Measurements from ENCODE around the gene PRPF39. TPM values are rescaled to one million over a fixed set of nuclear protein-coding genes. Genes with fewer than 3 reads are reported as not detected.

Gene PRPF39
- total RNA-seq, 4 donors from 2014 or later, result 20.7 to 30.0 (median 28.4) TPM

GRCh38 chr14:45094275-45094674 is 10.4 kb downstream of the PRPF39 start:
- Histone ChIP-seq H3K36me3 (peaks cover 0 to 41% (median under 1%) of the 10 kb centered on the region in 3 donors), H3K27ac (no peak overlapping the region), H3K9me3 (no peaks in the 10 kb centered on the region), H3K4me3 (no peak overlapping the region), H3K27me3 (no peaks in the 10 kb centered on the region), H3K4me1 (peaks cover 0 to 20% (median 6%) of the 10 kb centered on the region in 4 donors)
- WGBS, 2 donors, result 93 to 94% methylated on average over 2 of the region's 2 CpGs
- DNase-seq (ENCODE audit: low spot score in 2 of 2), result no peak
- TF ChIP-seq CTCF (IDR thresholded peaks at IDR 0.05), result no peak
- TF ChIP-seq POLR2A (IDR thresholded peaks at IDR 0.05), result no peak
- TF ChIP-seq EP300 (IDR thresholded peaks at IDR 0.05), result no peak

DNA sequence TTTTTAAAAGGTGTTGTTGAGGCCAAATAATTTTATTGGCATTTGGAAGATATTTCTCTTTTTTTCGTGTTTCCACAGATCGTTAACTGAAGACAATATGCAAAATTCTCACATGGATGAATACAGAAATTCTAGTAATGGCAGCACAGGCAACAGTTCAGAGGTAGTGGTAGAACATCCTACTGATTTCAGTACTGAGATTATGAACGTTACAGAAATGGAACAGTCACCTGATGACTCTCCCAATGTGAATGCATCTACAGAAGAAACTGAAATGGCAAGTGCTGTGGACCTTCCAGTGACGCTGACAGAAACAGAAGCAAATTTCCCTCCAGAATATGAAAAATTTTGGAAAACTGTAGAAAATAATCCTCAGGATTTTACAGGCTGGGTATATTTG is 11.2 kb downstream of the PRPF39 start:
- no peak for DNase-seq (ENCODE audit: low spot score in 2 of 2)
- peaks cover 0 to 13% (median 3%) of the 10 kb centered on the region in 4 donors for H3K4me1 ChIP-seq
- no peak for TF ChIP-seq POLR2A (IDR thresholded peaks at IDR 0.05)
- TF ChIP-seq EP300 (IDR thresholded peaks at IDR 0.05), result no peak
- TF ChIP-seq CTCF (IDR thresholded peaks at IDR 0.05), result no peak
- no peak overlapping the region for H3K27ac ChIP-seq
- H3K27me3 ChIP-seq, result no peaks in the 10 kb centered on the region
- H3K9me3 ChIP-seq, result no peaks in the 10 kb centered on the region
- H3K4me3 ChIP-seq, result no peak overlapping the region
- H3K36me3 ChIP-seq, result peaks cover 0 to 49% (median 9%) of the 10 kb centered on the region in 3 donors
- WGBS, 2 donors, result 87 to 92% methylated on average over 4 of the region's 4 CpGs

DNA sequence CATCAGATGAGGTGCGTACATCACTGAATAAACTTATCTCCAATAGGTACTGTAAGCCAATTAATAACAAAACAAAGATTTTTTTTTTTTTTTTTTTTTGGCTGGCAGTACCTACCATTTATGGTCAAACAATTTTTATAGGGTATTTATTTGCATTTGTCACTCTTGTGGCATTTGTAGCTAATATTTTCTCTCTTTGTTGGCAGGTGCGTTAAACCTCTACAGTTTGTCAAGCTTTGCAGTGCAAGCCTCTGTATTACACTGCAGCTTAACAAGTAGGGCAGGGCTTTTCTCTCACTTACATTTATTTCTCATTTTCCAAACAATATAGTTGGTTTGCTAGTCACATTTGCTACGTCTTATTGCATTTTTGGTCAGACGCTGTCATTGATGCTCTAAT is 12.3 kb downstream of the PRPF39 start:
- 93 to 96% methylated on average over 4 of the region's 4 CpGs for WGBS, 2 donors
- Histone ChIP-seq H3K4me1 (peaks cover 0 to 10% (median 0%) of the 10 kb centered on the region in 4 donors), H3K4me3 (no peak overlapping the region), H3K9me3 (no peaks in the 10 kb centered on the region), H3K27ac (no peak overlapping the region), H3K27me3 (no peaks in the 10 kb centered on the region), H3K36me3 (peaks cover 0 to 59% (median 17%) of the 10 kb centered on the region in 3 donors)
- TF ChIP-seq POLR2A (IDR thresholded peaks at IDR 0.05) (no peak), EP300 (IDR thresholded peaks at IDR 0.05) (no peak), CTCF (IDR thresholded peaks at IDR 0.05) (no peak)
- DNase-seq (ENCODE audit: low spot score in 2 of 2), result no peak

DNA sequence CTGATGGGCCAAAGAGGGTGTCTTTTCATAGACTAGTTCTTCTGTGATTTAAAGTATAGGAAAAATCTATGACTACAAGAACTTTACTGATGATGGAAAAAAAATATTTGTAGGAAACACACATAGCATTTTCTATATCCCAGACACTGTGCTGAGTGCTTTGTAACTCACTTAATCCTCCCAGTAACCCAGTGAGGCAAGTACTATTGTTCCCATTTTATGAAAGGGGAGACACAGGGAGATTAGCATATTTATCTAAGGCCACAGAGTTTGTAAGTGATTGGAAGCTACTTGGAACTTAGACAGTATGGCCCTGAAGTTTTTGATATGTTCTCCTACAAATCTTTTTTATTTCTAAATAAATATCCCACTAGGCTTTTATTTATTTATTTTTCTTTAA is 19.9 kb downstream of the PRPF39 start:
- no peak overlapping the region for H3K27ac ChIP-seq
- H3K36me3 ChIP-seq, result peaks cover 0 to 78% (median 17%) of the 10 kb centered on the region in 3 donors
- TF ChIP-seq POLR2A (IDR thresholded peaks at IDR 0.05), result no peak
- TF ChIP-seq CTCF (IDR thresholded peaks at IDR 0.05), result no peak
- no peak for TF ChIP-seq EP300 (IDR thresholded peaks at IDR 0.05)

GRCh38 chr14:45104561-45104960 is 20.6 kb downstream of the PRPF39 start:
- TF ChIP-seq CTCF (IDR thresholded peaks at IDR 0.05), result no peak
- TF ChIP-seq POLR2A (IDR thresholded peaks at IDR 0.05), result no peak
- no peak for TF ChIP-seq EP300 (IDR thresholded peaks at IDR 0.05)
- 97 to 98% methylated on average over 1 of the region's 1 CpG for WGBS, 2 donors
- Histone ChIP-seq H3K27me3 (no peaks in the 10 kb centered on the region), H3K36me3 (peaks cover 0 to 77% (median 14%) of the 10 kb centered on the region in 3 donors), H3K4me1 (no peaks in the 10 kb centered on the region), H3K9me3 (no peaks in the 10 kb centered on the region), H3K4me3 (no peak overlapping the region), H3K27ac (no peak overlapping the region)
- no peak for DNase-seq (ENCODE audit: low spot score in 2 of 2)

More for the DNA sequence above, 19.9 kb downstream of the PRPF39 start:
- DNase-seq (ENCODE audit: low spot score in 2 of 2), result no peak
- Histone ChIP-seq H3K4me3 (no peak overlapping the region), H3K27me3 (no peaks in the 10 kb centered on the region), H3K4me1 (no peaks in the 10 kb centered on the region), H3K9me3 (no peaks in the 10 kb centered on the region)

Measured in tibial nerve (tissue), 4 donors.